Measurements from ENCODE around the gene FAM174C.

Gene FAM174C

GRCh38 chr19:1275260-1275975 is at the start of gene FAM174C:
FAM174C (plus strand) TSS chr19:1275530; CDS start chr19:1275550, 20 bp downstream.
- in situ Hi-C loops (cut with HindIII; ENCODE audit: low sequenced_read_pairs): no loop called here

GRCh38 chr19:1226227-1226518 is 49.2 kb upstream of the FAM174C start:
- in situ Hi-C loops (cut with HindIII; ENCODE audit: low sequenced_read_pairs): no loop called here

- in situ Hi-C loops (cut with HindIII; ENCODE audit: low sequenced_read_pairs): no loop called here
Observed at GRCh38 chr19:1226522-1227303, 48.6 kb upstream of the FAM174C start.

GRCh38 chr19:1227304-1228054 is 47.9 kb upstream of the FAM174C start:
- in situ Hi-C loops (cut with HindIII; ENCODE audit: low sequenced_read_pairs): no loop called here

GRCh38 chr19:1228161-1228957 is 47.0 kb upstream of the FAM174C start:
- in situ Hi-C loops (cut with HindIII; ENCODE audit: low sequenced_read_pairs): no loop called here

GRCh38 chr19:1229056-1229923 is 46.0 kb upstream of the FAM174C start:
- in situ Hi-C loops (cut with HindIII; ENCODE audit: low sequenced_read_pairs): no loop called here

GRCh38 chr19:1229924-1230782 is 45.2 kb upstream of the FAM174C start:
- in situ Hi-C loops (cut with HindIII; ENCODE audit: low sequenced_read_pairs): no loop called here

GRCh38 chr19:1230783-1231489 is 44.4 kb upstream of the FAM174C start:
- in situ Hi-C loops (cut with HindIII; ENCODE audit: low sequenced_read_pairs): no loop called here

- in situ Hi-C loops (cut with HindIII; ENCODE audit: low sequenced_read_pairs): no loop called here
Observed at GRCh38 chr19:1231729-1232637, 43.3 kb upstream of the FAM174C start.

- in situ Hi-C loops (cut with HindIII; ENCODE audit: low sequenced_read_pairs): no loop called here
Observed at GRCh38 chr19:1232652-1233072, 42.7 kb upstream of the FAM174C start.

- in situ Hi-C loops (cut with HindIII; ENCODE audit: low sequenced_read_pairs): no loop called here
Observed at GRCh38 chr19:1233115-1233667, 42.1 kb upstream of the FAM174C start.

- in situ Hi-C loops (cut with HindIII; ENCODE audit: low sequenced_read_pairs): no loop called here
Observed at GRCh38 chr19:1234051-1234954, 41.0 kb upstream of the FAM174C start.

GRCh38 chr19:1234955-1235380 is 40.4 kb upstream of the FAM174C start:
- in situ Hi-C loops (cut with HindIII; ENCODE audit: low sequenced_read_pairs): no loop called here

- in situ Hi-C loops (cut with HindIII; ENCODE audit: low sequenced_read_pairs): no loop called here
Observed at GRCh38 chr19:1235625-1236538, 39.4 kb upstream of the FAM174C start.

- in situ Hi-C loops (cut with HindIII; ENCODE audit: low sequenced_read_pairs): no loop called here
Observed at GRCh38 chr19:1236576-1236975, 38.8 kb upstream of the FAM174C start.
